ENCODE measurements around the gene ZNF217.

ZNF217 gene

GRCh38 chr20:53581444-53582250 is 12.0 kb downstream of the ZNF217 start:
- no peaks in the 10 kb centered on the region for H3K9me3 ChIP-seq (ENCODE audit: insufficient read depth, low read depth, low read length)
- H4K20me1 ChIP-seq (ENCODE audit: insufficient read depth, low read length, poor library complexity, severe bottlenecking): peaks cover 53% of the 10 kb centered on the region
- peak overlapping the region; percentile 67 for H3K4me3 ChIP-seq (ENCODE audit: low read length, poor library complexity, severe bottlenecking)
- peaks cover 63% of the 10 kb centered on the region for H3K36me3 ChIP-seq (ENCODE audit: insufficient read depth, low read length)
- H3F3A ChIP-seq (ENCODE audit: low read depth): peaks cover 15% of the 10 kb centered on the region; the same call in 1 of the 2 replicates
- peaks cover 100% of the 10 kb centered on the region for H3K79me2 ChIP-seq (ENCODE audit: insufficient read depth, low read length)
- peaks cover 48% of the 10 kb centered on the region for H3K4me1 ChIP-seq (ENCODE audit: insufficient read depth, low read length, poor library complexity, severe bottlenecking)
- no peak overlapping the region for H2AFZ ChIP-seq (ENCODE audit: low read length)
- TF ChIP-seq, protein P1, sequence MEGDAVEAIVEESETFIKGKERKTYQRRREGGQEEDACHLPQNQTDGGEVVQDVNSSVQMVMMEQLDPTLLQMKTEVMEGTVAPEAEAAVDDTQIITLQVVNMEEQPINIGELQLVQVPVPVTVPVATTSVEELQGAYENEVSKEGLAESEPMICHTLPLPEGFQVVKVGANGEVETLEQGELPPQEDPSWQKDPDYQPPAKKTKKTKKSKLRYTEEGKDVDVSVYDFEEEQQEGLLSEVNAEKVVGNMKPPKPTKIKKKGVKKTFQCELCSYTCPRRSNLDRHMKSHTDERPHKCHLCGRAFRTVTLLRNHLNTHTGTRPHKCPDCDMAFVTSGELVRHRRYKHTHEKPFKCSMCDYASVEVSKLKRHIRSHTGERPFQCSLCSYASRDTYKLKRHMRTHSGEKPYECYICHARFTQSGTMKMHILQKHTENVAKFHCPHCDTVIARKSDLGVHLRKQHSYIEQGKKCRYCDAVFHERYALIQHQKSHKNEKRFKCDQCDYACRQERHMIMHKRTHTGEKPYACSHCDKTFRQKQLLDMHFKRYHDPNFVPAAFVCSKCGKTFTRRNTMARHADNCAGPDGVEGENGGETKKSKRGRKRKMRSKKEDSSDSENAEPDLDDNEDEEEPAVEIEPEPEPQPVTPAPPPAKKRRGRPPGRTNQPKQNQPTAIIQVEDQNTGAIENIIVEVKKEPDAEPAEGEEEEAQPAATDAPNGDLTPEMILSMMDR (conservative IDR thresholded peaks at IDR 0.05; ENCODE audit: low read length): no peak
- no peak for TF ChIP-seq EZH2phosphoT487 (IDR thresholded peaks at IDR 0.05; ENCODE audit: borderline replicate concordance)
- H3K9me2 ChIP-seq (replicated peaks; ENCODE audit: low read depth, low read length): no peaks in the 10 kb centered on the region
- peak overlapping the region; percentile 62 for H3K9ac ChIP-seq (ENCODE audit: low read depth, low read length, poor library complexity, severe bottlenecking)
- H3K27me3 ChIP-seq (ENCODE audit: insufficient read depth, low read length, poor library complexity, severe bottlenecking): no peaks in the 10 kb centered on the region
- peak overlapping the region; percentile 90 for H3K4me2 ChIP-seq (ENCODE audit: low read depth, low read length, poor library complexity, severe bottlenecking)

GRCh38 chr20:53580376-53581111 is 13.1 kb downstream of the ZNF217 start:
- Histone ChIP-seq H3K9me2 (replicated peaks; ENCODE audit: low read depth, low read length) (no peaks in the 10 kb centered on the region), H3F3A (ENCODE audit: low read depth) (peaks cover 15% of the 10 kb centered on the region; the same call in 1 of the 2 replicates), H3K4me3 (ENCODE audit: low read length, poor library complexity, severe bottlenecking) (peak overlapping the region; percentile 67), H3K4me2 (ENCODE audit: low read depth, low read length, poor library complexity, severe bottlenecking) (peak overlapping the region; percentile 90), H3K27me3 (ENCODE audit: insufficient read depth, low read length, poor library complexity, severe bottlenecking) (no peaks in the 10 kb centered on the region), H4K20me1 (ENCODE audit: insufficient read depth, low read length, poor library complexity, severe bottlenecking) (peaks cover 64% of the 10 kb centered on the region), H3K36me3 (ENCODE audit: insufficient read depth, low read length) (peaks cover 74% of the 10 kb centered on the region), H2AFZ (ENCODE audit: low read length) (no peak overlapping the region), H3K79me2 (ENCODE audit: insufficient read depth, low read length) (peaks cover 100% of the 10 kb centered on the region), H3K9ac (ENCODE audit: low read depth, low read length, poor library complexity, severe bottlenecking) (peak overlapping the region; percentile 62), H3K9me3 (ENCODE audit: insufficient read depth, low read depth, low read length) (no peaks in the 10 kb centered on the region), H3K4me1 (ENCODE audit: insufficient read depth, low read length, poor library complexity, severe bottlenecking) (peaks cover 44% of the 10 kb centered on the region)
- no peak for TF ChIP-seq EZH2phosphoT487 (IDR thresholded peaks at IDR 0.05; ENCODE audit: borderline replicate concordance)

GRCh38 chr20:53579581-53580375 is 13.9 kb downstream of the ZNF217 start:
- Histone ChIP-seq H3K4me2 (ENCODE audit: low read depth, low read length, poor library complexity, severe bottlenecking) (peak overlapping the region; percentile 90), H3K9me3 (ENCODE audit: insufficient read depth, low read depth, low read length) (no peaks in the 10 kb centered on the region), H4K20me1 (ENCODE audit: insufficient read depth, low read length, poor library complexity, severe bottlenecking) (peaks cover 64% of the 10 kb centered on the region), H3F3A (ENCODE audit: low read depth) (peaks cover 15% of the 10 kb centered on the region; the same call in 1 of the 2 replicates), H3K27me3 (ENCODE audit: insufficient read depth, low read length, poor library complexity, severe bottlenecking) (no peaks in the 10 kb centered on the region), H3K36me3 (ENCODE audit: insufficient read depth, low read length) (peaks cover 82% of the 10 kb centered on the region), H2AFZ (ENCODE audit: low read length) (no peak overlapping the region), H3K4me3 (ENCODE audit: low read length, poor library complexity, severe bottlenecking) (peak overlapping the region; percentile 67), H3K9ac (ENCODE audit: low read depth, low read length, poor library complexity, severe bottlenecking) (peak overlapping the region; percentile 62), H3K4me1 (ENCODE audit: insufficient read depth, low read length, poor library complexity, severe bottlenecking) (peaks cover 38% of the 10 kb centered on the region), H3K79me2 (ENCODE audit: insufficient read depth, low read length) (peaks cover 100% of the 10 kb centered on the region), H3K9me2 (replicated peaks; ENCODE audit: low read depth, low read length) (no peaks in the 10 kb centered on the region)
- TF ChIP-seq EZH2phosphoT487 (IDR thresholded peaks at IDR 0.05; ENCODE audit: borderline replicate concordance): no peak
- TF ChIP-seq, protein P1 (conservative IDR thresholded peaks at IDR 0.05; ENCODE audit: low read length): 0 out of 2 replicates have a peak, but pooled peaks have one; percentile 8

Measured in Loucy (cell line).